Measurements from ENCODE around the gene MACROD2.
A peak's percentile ranks its signal among the peaks of the same experiment; 100 is the strongest.

Gene MACROD2

GRCh38 chr20:16017656-16018055 lies 2022.3 kb downstream of the MACROD2 start:
- TF ChIP-seq, protein P1, sequence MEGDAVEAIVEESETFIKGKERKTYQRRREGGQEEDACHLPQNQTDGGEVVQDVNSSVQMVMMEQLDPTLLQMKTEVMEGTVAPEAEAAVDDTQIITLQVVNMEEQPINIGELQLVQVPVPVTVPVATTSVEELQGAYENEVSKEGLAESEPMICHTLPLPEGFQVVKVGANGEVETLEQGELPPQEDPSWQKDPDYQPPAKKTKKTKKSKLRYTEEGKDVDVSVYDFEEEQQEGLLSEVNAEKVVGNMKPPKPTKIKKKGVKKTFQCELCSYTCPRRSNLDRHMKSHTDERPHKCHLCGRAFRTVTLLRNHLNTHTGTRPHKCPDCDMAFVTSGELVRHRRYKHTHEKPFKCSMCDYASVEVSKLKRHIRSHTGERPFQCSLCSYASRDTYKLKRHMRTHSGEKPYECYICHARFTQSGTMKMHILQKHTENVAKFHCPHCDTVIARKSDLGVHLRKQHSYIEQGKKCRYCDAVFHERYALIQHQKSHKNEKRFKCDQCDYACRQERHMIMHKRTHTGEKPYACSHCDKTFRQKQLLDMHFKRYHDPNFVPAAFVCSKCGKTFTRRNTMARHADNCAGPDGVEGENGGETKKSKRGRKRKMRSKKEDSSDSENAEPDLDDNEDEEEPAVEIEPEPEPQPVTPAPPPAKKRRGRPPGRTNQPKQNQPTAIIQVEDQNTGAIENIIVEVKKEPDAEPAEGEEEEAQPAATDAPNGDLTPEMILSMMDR (conservative IDR thresholded peaks at IDR 0.05; ENCODE audit: control insufficient read depth, insufficient read depth, low read depth, low read length): no peak
- no peak overlapping the region for H3K4me3 ChIP-seq (ENCODE audit: control insufficient read depth, low read depth, low read length)
- DNase-seq (ENCODE audit: low read depth): peak; percentile 33

DNA sequence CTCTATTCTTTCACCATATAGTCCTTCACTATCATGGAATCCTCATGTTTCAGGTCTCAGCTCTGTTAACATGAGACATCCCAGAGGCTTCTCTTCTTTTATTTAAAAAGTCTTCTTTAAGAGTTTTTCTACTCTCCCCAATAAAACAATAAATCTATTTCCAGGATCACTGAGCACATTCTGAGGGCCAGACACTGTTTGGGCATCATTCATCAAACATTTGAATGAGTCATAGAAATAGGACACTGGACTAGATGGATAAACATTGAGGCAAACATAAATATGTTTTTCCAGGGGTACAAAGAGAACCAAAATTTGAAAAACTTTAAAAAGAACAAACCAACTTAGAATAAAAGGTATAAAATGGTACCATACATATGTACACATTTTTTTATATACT lies 2023.6 kb downstream of the MACROD2 start:
- no peak overlapping the region for H3K4me3 ChIP-seq (ENCODE audit: control insufficient read depth, low read depth, low read length)
- TF ChIP-seq, protein P1 (conservative IDR thresholded peaks at IDR 0.05; ENCODE audit: control insufficient read depth, insufficient read depth, low read depth, low read length): no peak
- peak; percentile 46 for DNase-seq (ENCODE audit: low read depth)

GRCh38 chr20:16020971-16021370 lies 2025.7 kb downstream of the MACROD2 start:
- DNase-seq (ENCODE audit: low read depth): peak; percentile 78
- H3K4me3 ChIP-seq (ENCODE audit: control insufficient read depth, low read depth, low read length): no peak overlapping the region
- TF ChIP-seq, protein P1 (conservative IDR thresholded peaks at IDR 0.05; ENCODE audit: control insufficient read depth, insufficient read depth, low read depth, low read length): no peak

DNA sequence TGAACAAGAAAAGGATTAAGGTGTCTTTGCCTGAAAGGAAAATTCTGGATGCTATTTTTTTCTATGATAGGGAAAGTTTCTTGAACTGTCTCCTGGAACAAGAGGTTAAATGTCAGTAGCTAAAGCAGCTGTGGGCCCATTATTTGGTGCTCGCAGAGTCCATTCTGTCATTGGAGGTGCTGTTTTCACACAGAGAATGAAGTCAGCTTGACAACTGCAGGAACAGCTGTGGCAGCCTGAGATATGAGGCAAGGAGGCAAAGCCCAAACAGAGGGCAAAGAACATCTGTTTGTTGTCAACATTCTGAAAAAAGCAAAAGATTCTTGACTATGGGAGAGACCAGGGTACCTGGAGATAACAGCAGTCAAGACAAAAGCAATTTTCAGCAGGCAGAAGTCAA lies 2029.8 kb downstream of the MACROD2 start:
- TF ChIP-seq, protein P1 (conservative IDR thresholded peaks at IDR 0.05; ENCODE audit: control insufficient read depth, insufficient read depth, low read depth, low read length): no peak
- no peak overlapping the region for H3K4me3 ChIP-seq (ENCODE audit: control insufficient read depth, low read depth, low read length)
- no peak for DNase-seq (ENCODE audit: low read depth)

DNA sequence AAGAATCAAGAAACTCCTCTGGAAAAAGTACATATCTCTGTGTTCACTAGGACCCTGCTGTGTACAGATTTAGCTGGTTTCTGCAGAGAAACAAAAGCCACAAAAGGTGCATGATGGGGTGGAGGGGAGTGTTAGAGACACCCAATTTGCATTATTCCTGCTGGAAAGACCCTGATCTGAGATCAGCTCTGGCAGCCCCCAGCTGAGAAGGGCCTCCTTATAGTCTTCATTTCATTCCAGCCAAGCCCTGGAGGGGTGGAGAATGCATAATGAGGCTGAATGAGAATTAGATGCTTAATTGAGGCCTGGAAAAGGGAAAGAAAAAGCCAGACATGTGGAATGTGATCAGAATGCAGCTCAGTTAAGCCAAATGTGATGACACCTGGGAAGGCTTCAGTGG lies 2032.4 kb downstream of the MACROD2 start:
- no peak for DNase-seq (ENCODE audit: low read depth)
- no peak overlapping the region for H3K4me3 ChIP-seq (ENCODE audit: control insufficient read depth, low read depth, low read length)
- TF ChIP-seq, protein P1 (conservative IDR thresholded peaks at IDR 0.05; ENCODE audit: control insufficient read depth, insufficient read depth, low read depth, low read length): no peak

- no peak overlapping the region for H3K4me3 ChIP-seq (ENCODE audit: control insufficient read depth, low read depth, low read length)
- TF ChIP-seq, protein P1 (conservative IDR thresholded peaks at IDR 0.05; ENCODE audit: control insufficient read depth, insufficient read depth, low read depth, low read length): no peak
- DNase-seq (ENCODE audit: low read depth): no peak
Measured at GRCh38 chr20:16028923-16029322, 2033.6 kb downstream of the MACROD2 start.

GRCh38 chr20:16030253-16030652 lies 2034.9 kb downstream of the MACROD2 start:
- no peak for DNase-seq (ENCODE audit: low read depth)
- H3K4me3 ChIP-seq (ENCODE audit: control insufficient read depth, low read depth, low read length): no peak overlapping the region
- TF ChIP-seq, protein P1 (conservative IDR thresholded peaks at IDR 0.05; ENCODE audit: control insufficient read depth, insufficient read depth, low read depth, low read length): no peak
